SU-DHL-6 (cell line): ENCODE data around the gene USP17L13.
"Not testable (repeated sequence)": the region's sequence is repeated elsewhere in the genome, so short reads cannot be mapped to it uniquely, and the experiment has no call there.

Experiments used
- H2AFZ ChIP-seq: fragments of 200-600 bp; sonication (generic); 2 replicates; pipeline ENCODE4 v1.6.1; 2014; ENCODE audit warnings: low read depth, mild to moderate bottlenecking, moderate library complexity, mixed read lengths, antibody characterized with exemption, low read length; ENCODE audit not compliant: severe bottlenecking
- H3F3A ChIP-seq: fragments of 200-600 bp; shearing (Covaris generic); 2 replicates; pipeline ENCODE4 v1.6.0; 2016; ENCODE audit warnings: antibody characterized with exemption, mild to moderate bottlenecking; ENCODE audit not compliant: insufficient read depth
- H3K27ac ChIP-seq: fragments of 200-600 bp; sonication (generic); 2 replicates; pipeline ENCODE4 v1.5.1; 2016; ENCODE audit warnings: low read depth, mild to moderate bottlenecking, low read length, moderate library complexity, mixed read lengths
- H3K27me3 ChIP-seq: fragments of 200-600 bp; sonication (generic), shearing (Covaris generic); 2 replicates; pipeline ENCODE4 v1.6.0; 2014; ENCODE audit warnings: mild to moderate bottlenecking, low read length
- H3K36me3 ChIP-seq: fragments of 200-600 bp; sonication (generic); 2 replicates; pipeline ENCODE4 v1.6.1; 2014; ENCODE audit warnings: mild to moderate bottlenecking, low read length, mixed read lengths
- H3K4me2 ChIP-seq: fragments of 300-600, 200-600 bp; shearing (Covaris generic), sonication (generic); 2 replicates; pipeline ENCODE4 v1.6.0; 2014; ENCODE audit warnings: low read length, low read depth, mild to moderate bottlenecking; ENCODE audit not compliant: poor library complexity, severe bottlenecking
- H3K4me3 ChIP-seq: fragments of 200-600 bp; sonication (generic); 2 replicates; pipeline ENCODE4 v1.5.1; 2014; ENCODE audit warnings: antibody characterized with exemption, low read length, mild to moderate bottlenecking, mixed read lengths; ENCODE audit not compliant: insufficient read depth, poor library complexity, severe bottlenecking
- H3K79me2 ChIP-seq: fragments of 200-600 bp; sonication (generic); 2 replicates; pipeline ENCODE4 v1.6.1; 2014; ENCODE audit warnings: mild to moderate bottlenecking, low read length, moderate library complexity; ENCODE audit not compliant: insufficient read depth
- H3K9ac ChIP-seq: fragments of 200-600 bp; sonication (generic); 2 replicates; pipeline ENCODE4 v1.7.0; 2014; ENCODE audit warnings: mild to moderate bottlenecking, low read length
- H3K9me2 ChIP-seq: fragments of 200-600 bp; sonication (generic); replicated peaks from 2 replicates; pipeline ENCODE4 v1.6.1; 2014; ENCODE audit warnings: low read length; ENCODE audit not compliant: insufficient read depth
- H3K9me3 ChIP-seq: fragments of 200-600 bp; sonication (generic); 2 replicates; pipeline ENCODE4 v1.6.1; 2014; ENCODE audit warnings: low read length, mixed read lengths; ENCODE audit not compliant: insufficient read depth
- H4K20me1 ChIP-seq: fragments of 200-600 bp; sonication (generic); 2 replicates; pipeline ENCODE4 v1.6.1; 2014; ENCODE audit warnings: low read depth, mild to moderate bottlenecking, antibody characterized with exemption, low read length, moderate library complexity, mixed read lengths

Gene USP17L13

DNA sequence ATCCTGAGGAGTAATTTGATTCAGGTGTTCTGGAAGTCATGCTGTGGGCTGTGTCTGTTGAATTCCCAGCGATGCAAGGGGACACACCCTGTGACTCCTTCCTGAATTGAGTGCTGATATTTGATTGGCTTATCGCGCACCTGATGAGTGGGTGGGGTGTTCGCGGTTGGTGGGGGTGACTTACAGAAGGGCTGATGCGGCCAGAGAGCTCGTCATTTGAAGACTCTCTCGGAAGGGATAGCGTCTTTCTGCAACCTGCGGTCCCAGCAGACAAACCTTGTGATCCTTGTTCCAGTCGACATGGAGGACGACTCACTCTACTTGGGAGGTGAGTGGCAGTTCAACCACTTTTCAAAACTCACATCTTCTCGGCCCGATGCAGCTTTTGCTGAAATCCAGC, 18.9 kb downstream of the USP17L13 start, which contains the start of gene USP17L17:
Gene USP17L17, plus strand, starts transcription at position 301 of the 400 bp plus-strand sequence. Its CDS starts 0 bp downstream, at position 301.
- H3K27me3 ChIP-seq, H3K36me3 ChIP-seq, H3F3A ChIP-seq, H4K20me1 ChIP-seq, H3K9ac ChIP-seq, H3K4me3 ChIP-seq, H3K27ac ChIP-seq, H3K9me3 ChIP-seq, H3K79me2 ChIP-seq, H2AFZ ChIP-seq, H3K4me2 ChIP-seq, H3K9me2 ChIP-seq: not testable (repeated sequence)

DNA sequence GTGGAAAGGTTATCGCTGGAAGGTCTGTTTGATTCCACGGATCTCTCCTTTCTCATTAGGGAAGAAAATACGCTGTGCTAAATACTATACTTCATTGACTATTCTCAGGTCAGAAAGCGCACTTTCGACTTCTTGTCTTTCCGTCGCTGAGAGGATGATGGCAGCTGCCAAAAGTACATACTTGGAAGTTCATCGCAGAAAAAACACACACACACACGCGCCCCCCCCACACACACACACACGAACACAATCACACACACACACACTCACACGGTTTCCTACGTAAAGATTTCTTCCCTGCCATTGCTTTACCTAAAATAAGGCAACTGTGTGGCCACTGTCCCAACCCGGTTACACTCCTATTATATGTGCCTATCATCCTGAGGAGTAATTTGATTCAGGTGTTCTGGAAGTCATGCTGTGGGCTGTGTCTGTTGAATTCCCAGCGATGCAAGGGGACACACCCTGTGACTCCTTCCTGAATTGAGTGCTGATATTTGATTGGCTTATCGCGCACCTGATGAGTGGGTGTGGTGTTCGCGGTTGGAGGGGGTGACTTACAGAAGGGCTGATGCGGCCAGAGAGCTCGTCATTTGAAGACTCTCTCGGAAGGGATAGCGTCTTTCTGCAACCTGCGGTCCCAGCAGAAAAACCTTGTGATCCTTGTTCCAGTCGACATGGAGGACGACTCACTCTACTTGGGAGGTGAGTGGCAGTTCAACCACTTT, 23.4 kb downstream of the USP17L13 start, which contains the start of gene USP17L18:
Gene USP17L18, plus strand, starts transcription at position 678 of the 728 bp plus-strand sequence. Its CDS starts 0 bp downstream, at position 678.
- not testable (repeated sequence) for H2AFZ ChIP-seq, H3F3A ChIP-seq

DNA sequence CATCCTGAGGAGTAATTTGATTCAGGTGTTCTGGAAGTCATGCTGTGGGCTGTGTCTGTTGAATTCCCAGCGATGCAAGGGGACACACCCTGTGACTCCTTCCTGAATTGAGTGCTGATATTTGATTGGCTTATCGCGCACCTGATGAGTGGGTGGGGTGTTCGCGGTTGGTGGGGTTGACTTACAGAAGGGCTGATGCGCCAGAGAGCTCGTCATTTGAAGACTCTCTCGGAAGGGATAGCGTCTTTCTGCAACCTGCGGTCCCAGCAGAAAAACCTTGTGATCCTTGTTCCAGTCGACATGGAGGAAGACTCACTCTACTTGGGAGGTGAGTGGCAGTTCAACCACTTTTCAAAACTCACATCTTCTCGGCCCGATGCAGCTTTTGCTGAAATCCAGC, 28.4 kb downstream of the USP17L13 start, which contains the start of gene USP17L19:
Gene USP17L19, plus strand, starts transcription at position 301 of the 400 bp plus-strand sequence. Its CDS starts 0 bp downstream, at position 301.
- H3F3A ChIP-seq, H2AFZ ChIP-seq, H3K9me3 ChIP-seq, H3K4me3 ChIP-seq, H4K20me1 ChIP-seq, H3K79me2 ChIP-seq, H3K4me2 ChIP-seq, H3K9ac ChIP-seq, H3K27ac ChIP-seq, H3K36me3 ChIP-seq, H3K27me3 ChIP-seq, H3K9me2 ChIP-seq: not testable (repeated sequence)

More for the DNA sequence above, 23.4 kb downstream of the USP17L13 start, which contains the start of gene USP17L18:
- H3K27me3 ChIP-seq, H3K79me2 ChIP-seq, H3K4me2 ChIP-seq, H3K4me3 ChIP-seq, H3K9me2 ChIP-seq, H3K27ac ChIP-seq, H3K9me3 ChIP-seq, H3K36me3 ChIP-seq, H3K9ac ChIP-seq, H4K20me1 ChIP-seq: not testable (repeated sequence)

DNA sequence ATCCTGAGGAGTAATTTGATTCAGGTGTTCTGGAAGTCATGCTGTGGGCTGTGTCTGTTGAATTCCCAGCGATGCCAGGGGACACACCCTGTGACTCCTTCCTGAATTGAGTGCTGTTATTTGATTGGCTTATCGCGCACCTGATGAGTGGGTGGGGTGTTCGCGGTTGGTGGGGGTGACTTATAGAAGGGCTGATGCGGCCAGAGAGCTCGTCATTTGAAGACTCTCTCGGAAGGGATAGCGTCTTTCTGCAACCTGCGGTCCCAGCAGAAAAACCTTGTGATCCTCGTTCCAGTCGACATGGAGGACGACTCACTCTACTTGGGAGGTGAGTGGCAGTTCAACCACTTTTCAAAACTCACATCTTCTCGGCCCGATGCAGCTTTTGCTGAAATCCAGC, 33.1 kb downstream of the USP17L13 start, which contains the start of gene USP17L20:
Gene USP17L20, plus strand, starts transcription at position 301 of the 400 bp plus-strand sequence. Its CDS starts 0 bp downstream, at position 301.
- not testable (repeated sequence) for H4K20me1 ChIP-seq, H2AFZ ChIP-seq, H3K9ac ChIP-seq, H3K9me3 ChIP-seq, H3K27ac ChIP-seq, H3K36me3 ChIP-seq, H3F3A ChIP-seq, H3K27me3 ChIP-seq, H3K4me2 ChIP-seq, H3K79me2 ChIP-seq, H3K9me2 ChIP-seq, H3K4me3 ChIP-seq

DNA sequence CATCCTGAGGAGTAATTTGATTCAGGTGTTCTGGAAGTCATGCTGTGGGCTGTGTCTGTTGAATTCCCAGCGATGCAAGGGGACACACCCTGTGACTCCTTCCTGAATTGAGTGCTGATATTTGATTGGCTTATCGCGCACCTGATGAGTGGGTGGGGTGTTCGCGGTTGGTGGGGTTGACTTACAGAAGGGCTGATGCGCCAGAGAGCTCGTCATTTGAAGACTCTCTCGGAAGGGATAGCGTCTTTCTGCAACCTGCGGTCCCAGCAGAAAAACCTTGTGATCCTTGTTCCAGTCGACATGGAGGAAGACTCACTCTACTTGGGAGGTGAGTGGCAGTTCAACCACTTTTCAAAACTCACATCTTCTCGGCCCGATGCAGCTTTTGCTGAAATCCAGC, 37.9 kb downstream of the USP17L13 start, which contains the start of gene USP17L21:
Gene USP17L21, plus strand, starts transcription at position 301 of the 400 bp plus-strand sequence. Its CDS starts 0 bp downstream, at position 301.
- not testable (repeated sequence) for H3K9me2 ChIP-seq, H3K27ac ChIP-seq, H3F3A ChIP-seq, H3K4me3 ChIP-seq, H3K4me2 ChIP-seq, H3K9me3 ChIP-seq, H3K79me2 ChIP-seq, H3K27me3 ChIP-seq, H2AFZ ChIP-seq, H3K36me3 ChIP-seq, H4K20me1 ChIP-seq, H3K9ac ChIP-seq

DNA sequence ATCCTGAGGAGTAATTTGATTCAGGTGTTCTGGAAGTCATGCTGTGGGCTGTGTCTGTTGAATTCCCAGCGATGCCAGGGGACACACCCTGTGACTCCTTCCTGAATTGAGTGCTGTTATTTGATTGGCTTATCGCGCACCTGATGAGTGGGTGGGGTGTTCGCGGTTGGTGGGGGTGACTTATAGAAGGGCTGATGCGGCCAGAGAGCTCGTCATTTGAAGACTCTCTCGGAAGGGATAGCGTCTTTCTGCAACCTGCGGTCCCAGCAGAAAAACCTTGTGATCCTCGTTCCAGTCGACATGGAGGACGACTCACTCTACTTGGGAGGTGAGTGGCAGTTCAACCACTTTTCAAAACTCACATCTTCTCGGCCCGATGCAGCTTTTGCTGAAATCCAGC, 42.6 kb downstream of the USP17L13 start, which contains the start of gene USP17L22:
Gene USP17L22, plus strand, starts transcription at position 301 of the 400 bp plus-strand sequence. Its CDS starts 0 bp downstream, at position 301.
- not testable (repeated sequence) for H3K36me3 ChIP-seq, H3K9ac ChIP-seq, H3K4me3 ChIP-seq, H3K27ac ChIP-seq, H3K27me3 ChIP-seq, H4K20me1 ChIP-seq, H3K9me3 ChIP-seq, H3F3A ChIP-seq, H3K79me2 ChIP-seq, H2AFZ ChIP-seq, H3K9me2 ChIP-seq, H3K4me2 ChIP-seq

DNA sequence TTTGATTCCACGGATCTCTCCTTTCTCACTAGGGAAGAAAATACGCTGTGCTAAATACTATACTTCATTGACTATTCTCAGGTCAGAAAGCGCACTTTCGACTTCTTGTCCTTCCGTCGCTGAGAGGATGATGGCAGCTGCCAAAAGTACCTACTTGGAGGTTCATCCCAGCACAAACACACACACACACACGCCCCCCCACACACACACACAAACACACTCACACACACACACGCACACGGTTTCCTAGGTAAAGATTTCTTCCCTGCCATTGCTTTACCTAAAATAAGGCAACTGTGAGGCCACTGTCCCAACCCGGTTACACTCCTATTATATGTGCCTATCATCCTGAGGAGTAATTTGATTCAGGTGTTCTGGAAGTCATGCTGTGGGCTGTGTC, 47.0 kb downstream of the USP17L13 start:
- not testable (repeated sequence) for H3K9ac ChIP-seq, H3K36me3 ChIP-seq, H3K4me3 ChIP-seq, H3F3A ChIP-seq, H3K79me2 ChIP-seq, H3K27me3 ChIP-seq, H3K9me3 ChIP-seq, H2AFZ ChIP-seq, H3K4me2 ChIP-seq, H4K20me1 ChIP-seq, H3K27ac ChIP-seq, H3K9me2 ChIP-seq
